K562 (cell line): Measurements from ENCODE around the gene SLAMF6. TPM values are rescaled to one million over a fixed set of nuclear protein-coding genes. Genes with fewer than 3 reads are reported as not detected.

Source experiments
- ATAC-seq: fragments of 200-7000 bp; cut with Tn5 transposase; 3 replicates; pipeline ENCODE4 v1.9.1; 2020; ENCODE audit warnings: moderate library complexity
- BruUV-seq: library from RNA; stranded (reverse); fragments of 400-500 nt; replicated peaks from 2 replicates; lab custom pipeline; 2021; lab: Mats Ljungman, UMichigan
- CTCF ChIA-PET: fragments of 300-600 bp; formaldehyde crosslinking; extraction: SDS; loops from one replicate; lab custom pipeline; 2021; ENCODE audit warnings: low intra/inter-chr PET ratio; lab: Yijun Ruan, JAX
- POLR2A ChIA-PET: fragments of 300-600, 350-650 bp; sonication (Branson Sonifier 250); formaldehyde crosslinking; extraction: SDS; loops from one replicate; lab custom pipeline; 2021; ENCODE audit warnings: antibody characterized with exemption, inconsistent platforms; lab: Yijun Ruan, JAX
- DNase-seq, 4 experiments: peaks; one replicate each; pipeline versions ENCODE4 v3.0.0 to v3.0.0-alpha.2; 2011 to 2018; ENCODE audit warnings: low spot score in 3 of 4, mixed read lengths in 3 of 4; ENCODE audit errors: extremely low read depth in 1 of 4
- FAIRE-seq: peaks from 2 replicates; lab custom pipeline; 2011; peaks lifted over from hg19 to GRCh38; lab: Jason Lieb, UNC
- H2AFZ ChIP-seq: 2 replicates; pipeline ENCODE4 v1.6.0; 2011; ENCODE audit warnings: low read depth, low read length, control low read depth, inconsistent platforms
- H3K27ac ChIP-seq: fragments of 200-600 bp; 3 replicates; pipeline ENCODE4 v1.8.0; 2011; ENCODE audit warnings: low read depth, mild to moderate bottlenecking, control low read depth, inconsistent platforms, low read length, moderate library complexity, mixed read lengths; ENCODE audit errors: extremely low read depth
- H3K27me3 ChIP-seq, 2 experiments: fragments of 300-600 bp in 1 of 2; 2 replicates in 1 of 2; 3 replicates in 1 of 2; pipeline versions ENCODE4 v1.6.0 to v1.8.0; 2011; ENCODE audit warnings: inconsistent platforms in 2 of 2, low read length in 2 of 2, mild to moderate bottlenecking in 1 of 2, mixed read lengths in 1 of 2, moderate library complexity in 1 of 2; ENCODE audit not compliant: control insufficient read depth in 2 of 2, insufficient read depth in 2 of 2
- H3K36me3 ChIP-seq: fragments of 300-600 bp; 3 replicates; pipeline ENCODE4 v1.8.0; 2011; ENCODE audit warnings: mild to moderate bottlenecking, low read length, inconsistent platforms; ENCODE audit not compliant: control insufficient read depth, insufficient read depth
- H3K4me1 ChIP-seq, 2 experiments: fragments of 200-600 bp in 1 of 2; replicated peaks in 1 of 2; 2 replicates in 1 of 2; 3 replicates in 1 of 2; pipeline versions ENCODE4 v1.5.1 to v1.8.0; 2011; ENCODE audit warnings: inconsistent platforms in 2 of 2, low read length in 2 of 2, mild to moderate bottlenecking in 1 of 2, mixed read lengths in 1 of 2, moderate library complexity in 1 of 2; ENCODE audit not compliant: control insufficient read depth in 2 of 2, insufficient read depth in 2 of 2
- H3K4me2 ChIP-seq: 2 replicates; pipeline ENCODE4 v1.6.1; 2011; ENCODE audit warnings: low read length, control low read depth, inconsistent platforms, mixed read lengths; ENCODE audit not compliant: insufficient read depth
- H3K4me3 ChIP-seq: fragments of 200-600 bp; sonication (generic), shearing (Covaris generic); 2 replicates; pipeline ENCODE4 v1.5.1; 2016; ENCODE audit warnings: control low read depth, inconsistent platforms
- H3K79me2 ChIP-seq: fragments of 200-600 bp; 3 replicates; pipeline ENCODE4 v1.8.0; 2011; ENCODE audit warnings: low read length, inconsistent platforms; ENCODE audit not compliant: control insufficient read depth, insufficient read depth
- H3K9ac ChIP-seq, 2 experiments: 2 replicates each; pipeline versions ENCODE4 v1.6.0 to v1.6.1; 2011; ENCODE audit warnings: low read depth in 2 of 2, low read length in 2 of 2, control low read depth in 1 of 2, inconsistent platforms in 1 of 2, mild to moderate bottlenecking in 1 of 2, mixed read lengths in 1 of 2; ENCODE audit not compliant: insufficient read depth in 1 of 2
- H3K9me1 ChIP-seq: one replicate; pipeline ENCODE4 v1.6.0; 2011; ENCODE audit warnings: inconsistent platforms, mild to moderate bottlenecking, low read length, moderate library complexity; ENCODE audit not compliant: control insufficient read depth, insufficient read depth
- H3K9me3 ChIP-seq: replicated peaks from 2 replicates; pipeline ENCODE4 v1.5.1; 2011; ENCODE audit warnings: low read depth, low read length, inconsistent platforms; ENCODE audit not compliant: control insufficient read depth, insufficient read depth
- H4K20me1 ChIP-seq: replicated peaks from 2 replicates; pipeline ENCODE4 v1.6.1; 2011; ENCODE audit warnings: low read length, inconsistent platforms, mixed read lengths; ENCODE audit not compliant: control insufficient read depth, insufficient read depth
- E2F3 ChIP-seq: fragments of 250-450 bp; sonication (Bioruptor Pico); IDR thresholded peaks from 2 replicates; pipeline ENCODE4 v1.4.0; 2020; ENCODE audit warnings: mild to moderate bottlenecking
- FOXJ3 ChIP-seq: sonication (generic); formaldehyde crosslinking; IDR thresholded peaks from 2 replicates; pipeline ENCODE4 v1.4.0; 2020; ENCODE audit warnings: mild to moderate bottlenecking, missing genetic modification reagents
- ILF3 ChIP-seq: fragments of 450-650 bp; IDR thresholded peaks from 2 replicates; pipeline ENCODE4 v1.6.1; 2018; ENCODE audit warnings: antibody characterized with exemption, mild to moderate bottlenecking, moderate library complexity, borderline replicate concordance
- NFIC ChIP-seq: fragments of 450-650 bp; IDR thresholded peaks from 2 replicates; pipeline ENCODE4 v1.6.1; 2017; ENCODE audit warnings: mild to moderate bottlenecking, inconsistent platforms
- NR2C1 ChIP-seq, 2 experiments: fragments of 450-650 bp; IDR thresholded peaks; 2 replicates each; pipeline ENCODE4 v1.6.1; 2017; ENCODE audit warnings: mild to moderate bottlenecking in 2 of 2, antibody characterized with exemption in 1 of 2, inconsistent platforms in 1 of 2, missing compliant biosample characterization in 1 of 2, missing genetic modification characterization in 1 of 2
- PPARD ChIP-seq: fragments of 250-450 bp; sonication (Bioruptor Pico); IDR thresholded peaks from 2 replicates; pipeline ENCODE4 v1.8.0; 2022; ENCODE audit warnings: inconsistent platforms, mild to moderate bottlenecking, moderate library complexity
- RFX5 ChIP-seq: IDR thresholded peaks from 2 replicates; pipeline ENCODE4 v1.6.1; 2011; ENCODE audit warnings: low read depth, mild to moderate bottlenecking, improper control_type of control experiment, low read length
- RFX7 ChIP-seq: fragments of 250-450 bp; sonication (Bioruptor Pico); IDR thresholded peaks from 2 replicates; pipeline ENCODE4 v1.5.1; 2021; ENCODE audit warnings: mild to moderate bottlenecking
- SAP30 ChIP-seq: fragments of 200-600 bp; sonication (generic); IDR thresholded peaks from 2 replicates; pipeline ENCODE4 v1.6.1; 2012; ENCODE audit warnings: borderline replicate concordance, low read depth, mild to moderate bottlenecking, moderate library complexity, low read length, control low read depth, inconsistent platforms; ENCODE audit not compliant: insufficient read depth, poor library complexity, severe bottlenecking
- SRSF9 ChIP-seq: fragments of 200-400 bp; formaldehyde crosslinking; IDR thresholded peaks from 2 replicates; pipeline ENCODE4 v1.6.1; 2017; ENCODE audit warnings: low read depth, low read length, borderline replicate concordance
- WHSC1 ChIP-seq: IDR thresholded peaks from one replicate; pipeline ENCODE4 v1.6.1; 2012; ENCODE audit warnings: low read length, control low read depth, inconsistent platforms
- XRCC4 ChIP-seq: IDR thresholded peaks from one replicate; pipeline ENCODE4 v1.6.1; 2011; ENCODE audit not compliant: insufficient read depth, insufficient read length; ENCODE audit errors: extremely low read depth
- ZNF140 ChIP-seq: fragments of 250-450 bp; sonication (Bioruptor Pico); IDR thresholded peaks from 2 replicates; pipeline ENCODE4 v1.8.0; 2021; ENCODE audit warnings: moderate library complexity, mild to moderate bottlenecking, inconsistent platforms
- ZNF699 ChIP-seq: fragments of 250-450 bp; sonication (Bioruptor Pico); IDR thresholded peaks from 2 replicates; pipeline ENCODE4 v1.8.0; 2021; ENCODE audit warnings: mild to moderate bottlenecking, moderate library complexity; ENCODE audit not compliant: insufficient replicate concordance
- WGBS: fragments of 100-300 bp; shearing (Covaris generic); methylation state at CpG from one replicate; pipeline ENCODE4 v1.1.6; 2016; ENCODE audit warnings: low coverage, mixed read lengths; ENCODE audit not compliant: insufficient coverage; ENCODE audit errors: missing lambda C conversion rate; 5-methylcytosine and 5-hydroxymethylcytosine counted together
- in situ Hi-C: fragments of 300-500 bp; cut with MboI; formaldehyde crosslinking; loops from 4 replicates; pipeline ENCODE4 v1.15.0; 2018; ENCODE audit warnings: inconsistent platforms, mixed read lengths
- intact Hi-C: fragments of 100-400 bp; cut with micrococcal nuclease; formaldehyde crosslinking; loops from 2 replicates; pipeline ENCODE4 v1.14.2; 2022
- polyA plus RNA-seq, 8 experiments: library from polyadenylated mRNA; depleted of rRNA in 4 of 8; stranded (reverse) in 5 of 8; unstranded in 3 of 8; fragments of >200 nt; fragmentation: Nextera tagmentation in 2 of 8; fragmentation: Illumina TruSeq in 1 of 8; extraction: Ambion mirVana in 2 of 8; extraction: Trizol in 1 of 8; gene quantifications; 2 replicates each; pipeline versions ENCODE4 v1.2.1 to v1.2.3, GENCODE V29; 2011 to 2014; ENCODE audit warnings: inconsistent platforms in 1 of 8, missing spikeins in 1 of 8
- total RNA-seq, 7 experiments: library from RNA; depleted of rRNA in 6 of 7; stranded (reverse); fragments of >200 nt in 6 of 7; fragmentation: Illumina TruSeq in 2 of 7; extraction: Trizol in 2 of 7; gene quantifications; 2 replicates each; pipeline versions ENCODE4 v1.2.1 to v1.2.3, GENCODE V29; 2011 to 2021; ENCODE audit warnings: low replicate concordance in 1 of 7
- TF ChIP-seq, protein P1 (sequence below): sonication (generic); formaldehyde crosslinking; IDR thresholded peaks from 2 replicates; pipeline ENCODE4 v1.8.0; 2022; ENCODE audit warnings: missing genetic modification reagents, mild to moderate bottlenecking, borderline replicate concordance
- TF ChIP-seq, protein P2 (sequence below): fragments of 450-650 bp; formaldehyde crosslinking; conservative IDR thresholded peaks from 2 replicates; pipeline ENCODE4 v1.4.0; 2022; ENCODE audit warnings: mild to moderate bottlenecking, missing genetic modification characterization
- TF ChIP-seq, protein P3 (sequence below): IDR thresholded peaks from 3 replicates; pipeline ENCODE4 v1.6.1; 2011; ENCODE audit warnings: borderline replicate concordance, mild to moderate bottlenecking, moderate library complexity; ENCODE audit not compliant: insufficient read length; ENCODE audit errors: extremely low read depth

Gene SLAMF6
- total and polyA plus RNA-seq, 9 of the 15 experiments (the other 6 are each of a cell fraction or from before 2014, with no cell fraction given): 0.56 to 4.8 (median 1.1) TPM

DNA sequence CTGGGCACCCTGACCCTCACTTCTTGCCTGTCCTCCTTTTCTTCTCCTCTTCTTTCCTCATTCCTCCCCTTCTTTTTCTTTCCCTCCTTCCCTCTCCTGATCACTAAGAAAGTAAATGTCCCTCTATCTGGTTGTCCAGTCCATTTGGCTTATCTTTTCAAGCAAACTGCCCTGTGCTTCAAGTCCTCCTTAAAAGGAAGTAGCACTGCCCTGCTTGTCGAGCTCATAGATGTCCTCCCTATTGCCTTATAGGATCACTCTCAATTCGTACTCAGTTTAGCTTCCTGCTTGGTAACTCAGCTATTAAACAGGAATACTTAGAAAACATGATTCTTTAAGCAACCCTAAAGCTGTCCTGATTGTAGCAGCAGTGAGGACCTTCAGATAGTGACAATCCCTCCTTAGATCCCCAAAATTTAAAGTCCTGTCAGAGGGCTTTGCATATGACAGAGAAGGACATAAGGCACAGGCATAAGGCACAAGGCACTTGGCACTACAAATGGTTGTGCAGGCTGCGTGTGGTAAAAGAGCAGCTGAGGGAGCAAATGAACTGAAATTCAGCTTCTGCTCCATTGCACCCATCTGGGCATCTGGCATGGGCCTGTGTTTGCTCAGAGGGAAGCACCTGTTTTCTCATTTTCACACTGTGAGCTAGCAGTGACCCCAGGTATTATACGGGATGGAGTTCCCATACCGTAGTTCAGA lies 26.1 kb upstream of the SLAMF6 start:
- H3K27ac ChIP-seq: peak overlapping the region; percentile 81
- peak; percentile 72 for ATAC-seq
- H3K4me2 ChIP-seq: peak overlapping the region; percentile 53
- TF ChIP-seq FOXJ3 (CRISPR knock-in tag) (no peak), WHSC1 (no peak), RFX5 (no peak), ZNF699 (no peak), ILF3 (no peak), SAP30 (no peak), E2F3 (CRISPR knock-in tag) (no peak), XRCC4 (no peak), NFIC (no peak; the same call in 1 of the 2 replicates), PPARD (CRISPR knock-in tag) (no peak), NR2C1 (IDR thresholded peaks at IDR 0.05) (no peak), NR2C1 (tag; IDR thresholded peaks at IDR 0.05) (peak; percentile 57), SRSF9 (no peak), RFX7 (CRISPR knock-in tag) (no peak), ZNF140 (CRISPR knock-in tag) (no peak)
- TF ChIP-seq, protein P1, sequence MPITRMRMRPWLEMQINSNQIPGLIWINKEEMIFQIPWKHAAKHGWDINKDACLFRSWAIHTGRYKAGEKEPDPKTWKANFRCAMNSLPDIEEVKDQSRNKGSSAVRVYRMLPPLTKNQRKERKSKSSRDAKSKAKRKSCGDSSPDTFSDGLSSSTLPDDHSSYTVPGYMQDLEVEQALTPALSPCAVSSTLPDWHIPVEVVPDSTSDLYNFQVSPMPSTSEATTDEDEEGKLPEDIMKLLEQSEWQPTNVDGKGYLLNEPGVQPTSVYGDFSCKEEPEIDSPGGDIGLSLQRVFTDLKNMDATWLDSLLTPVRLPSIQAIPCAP: no peak
- TF ChIP-seq, protein P2, sequence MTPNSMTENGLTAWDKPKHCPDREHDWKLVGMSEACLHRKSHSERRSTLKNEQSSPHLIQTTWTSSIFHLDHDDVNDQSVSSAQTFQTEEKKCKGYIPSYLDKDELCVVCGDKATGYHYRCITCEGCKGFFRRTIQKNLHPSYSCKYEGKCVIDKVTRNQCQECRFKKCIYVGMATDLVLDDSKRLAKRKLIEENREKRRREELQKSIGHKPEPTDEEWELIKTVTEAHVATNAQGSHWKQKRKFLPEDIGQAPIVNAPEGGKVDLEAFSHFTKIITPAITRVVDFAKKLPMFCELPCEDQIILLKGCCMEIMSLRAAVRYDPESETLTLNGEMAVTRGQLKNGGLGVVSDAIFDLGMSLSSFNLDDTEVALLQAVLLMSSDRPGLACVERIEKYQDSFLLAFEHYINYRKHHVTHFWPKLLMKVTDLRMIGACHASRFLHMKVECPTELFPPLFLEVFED (CRISPR knock-in tag): peak; percentile 86
- TF ChIP-seq, protein P3, sequence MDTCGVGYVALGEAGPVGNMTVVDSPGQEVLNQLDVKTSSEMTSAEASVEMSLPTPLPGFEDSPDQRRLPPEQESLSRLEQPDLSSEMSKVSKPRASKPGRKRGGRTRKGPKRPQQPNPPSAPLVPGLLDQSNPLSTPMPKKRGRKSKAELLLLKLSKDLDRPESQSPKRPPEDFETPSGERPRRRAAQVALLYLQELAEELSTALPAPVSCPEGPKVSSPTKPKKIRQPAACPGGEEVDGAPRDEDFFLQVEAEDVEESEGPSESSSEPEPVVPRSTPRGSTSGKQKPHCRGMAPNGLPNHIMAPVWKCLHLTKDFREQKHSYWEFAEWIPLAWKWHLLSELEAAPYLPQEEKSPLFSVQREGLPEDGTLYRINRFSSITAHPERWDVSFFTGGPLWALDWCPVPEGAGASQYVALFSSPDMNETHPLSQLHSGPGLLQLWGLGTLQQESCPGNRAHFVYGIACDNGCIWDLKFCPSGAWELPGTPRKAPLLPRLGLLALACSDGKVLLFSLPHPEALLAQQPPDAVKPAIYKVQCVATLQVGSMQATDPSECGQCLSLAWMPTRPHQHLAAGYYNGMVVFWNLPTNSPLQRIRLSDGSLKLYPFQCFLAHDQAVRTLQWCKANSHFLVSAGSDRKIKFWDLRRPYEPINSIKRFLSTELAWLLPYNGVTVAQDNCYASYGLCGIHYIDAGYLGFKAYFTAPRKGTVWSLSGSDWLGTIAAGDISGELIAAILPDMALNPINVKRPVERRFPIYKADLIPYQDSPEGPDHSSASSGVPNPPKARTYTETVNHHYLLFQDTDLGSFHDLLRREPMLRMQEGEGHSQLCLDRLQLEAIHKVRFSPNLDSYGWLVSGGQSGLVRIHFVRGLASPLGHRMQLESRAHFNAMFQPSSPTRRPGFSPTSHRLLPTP: no peak

More for the DNA sequence above, 26.1 kb upstream of the SLAMF6 start:
- no peak overlapping the region for H3K4me3 ChIP-seq
- peak overlapping the region in 1 of 2 experiments; percentile 27; a peak in 2 of 4 replicates for H3K9ac ChIP-seq
- DNase-seq (peak; percentile 31 to 76 (median 46)), FAIRE-seq (peak; percentile 86)
- intact Hi-C loops: no loop called here
- in situ Hi-C loops: no loop called here
- no peaks in the 10 kb centered on the region for H3K9me3 ChIP-seq
- CTCF ChIA-PET: no interaction called here
- H3K9me1 ChIP-seq: no peaks in the 10 kb centered on the region
- 17% methylated on average over 5 of the region's 5 CpGs for WGBS
- H3K36me3 ChIP-seq: no peaks in the 10 kb centered on the region
- POLR2A ChIA-PET: interaction anchor here (0.6 to 3.7 kb wide), 3 partner anchors 9 to 128 kb away, joined by 4 to 18 read pairs (median 5); no protein-coding TSS in a partner anchor
- no peaks in the 10 kb centered on the region for H3K27me3 ChIP-seq
- H4K20me1 ChIP-seq: no peaks in the 10 kb centered on the region
- peak overlapping the region; percentile 80 for H2AFZ ChIP-seq
- no TSS peak for BruUV-seq
- peaks cover 33 to 57% of the 10 kb centered on the region in 2 experiments for H3K4me1 ChIP-seq
- H3K79me2 ChIP-seq: no peaks in the 10 kb centered on the region
